ENCODE measurements around the gene CHI3L1. TPM values are rescaled to one million over a fixed set of nuclear protein-coding genes. Genes with fewer than 3 reads are reported as not detected.

Gene CHI3L1
- polyA plus RNA-seq, 1 of the 3 experiments (the other 2 are of a cell fraction) = not detected

- Histone ChIP-seq H2AFZ (ENCODE audit: low read depth) (no peak overlapping the region), H3F3A (replicated peaks; ENCODE audit: insufficient read depth) (no peaks in the 10 kb centered on the region), H4K20me1 (ENCODE audit: insufficient read depth) (no peaks in the 10 kb centered on the region), H3K4me1 (ENCODE audit: control insufficient read depth in 1 of 2, insufficient read depth in 2 of 2, low read depth in 1 of 2, low read length in 1 of 2) (peaks cover 4 to 36% of the 10 kb centered on the region in 2 experiments; a peak in 1 of 4 replicates), H3K9ac (no peak overlapping the region), H3K9me2 (no peaks in the 10 kb centered on the region), H3K27me3 (ENCODE audit: insufficient read depth) (no peaks in the 10 kb centered on the region), H3K27ac (ENCODE audit: low read depth in 2 of 2, low read length in 1 of 2) (no peak overlapping the region), H3K9me3 (no peaks in the 10 kb centered on the region), H3K4me2 (no peak overlapping the region), H3K79me2 (ENCODE audit: insufficient read depth) (no peaks in the 10 kb centered on the region), H3K4me3 (ENCODE audit: low read depth in 2 of 2, low read length in 1 of 2) (no peak overlapping the region), H3K36me3 (replicated peaks in 1 of 2; ENCODE audit: control insufficient read depth in 1 of 2, insufficient read depth in 2 of 2, low read length in 1 of 2) (no peaks in the 10 kb centered on the region)
- POLR2A ChIA-PET = no interaction called here
- 93% methylated on average over 2 of the region's 2 CpGs for WGBS (ENCODE audit: low lambda C conversion rate)
- DNase-seq = no peak
- peak; percentile 23 for TF ChIP-seq CHD2 (IDR thresholded peaks at IDR 0.05; ENCODE audit: low read length, partially characterized antibody)
- no peak for TF ChIP-seq GABPA (IDR thresholded peaks at IDR 0.05; ENCODE audit: low read depth)
- CTCF ChIA-PET = interaction anchor here (1.1 to 2.6 kb wide), 4 partner anchors 8 to 126 kb away, joined by 3 to 12 read pairs (median 6); no protein-coding TSS in a partner anchor
These were observed 40.5 kb downstream of the CHI3L1 start for GRCh38 chr1:203146042-203146369.

- DNase-seq = no peak
- WGBS (ENCODE audit: low lambda C conversion rate) = 88% methylated on average over 9 of the region's 13 CpGs
- no peak overlapping the region for H2AFZ ChIP-seq (ENCODE audit: low read depth)
- H3K9ac ChIP-seq = no peak overlapping the region
- H3K9me3 ChIP-seq = no peaks in the 10 kb centered on the region
- no peak overlapping the region for H3K4me2 ChIP-seq
- ChIA-PET POLR2A (no interaction called here), CTCF (interaction anchor here (1.1 to 1.4 kb wide), 2 partner anchors 71 kb away, joined by 3 to 4 read pairs; no protein-coding TSS in a partner anchor)
- no peaks in the 10 kb centered on the region for H3K79me2 ChIP-seq (ENCODE audit: insufficient read depth)
- H3K4me1 ChIP-seq (ENCODE audit: control insufficient read depth in 1 of 2, insufficient read depth in 2 of 2, low read depth in 1 of 2, low read length in 1 of 2) = peaks cover 4 to 39% of the 10 kb centered on the region in 2 experiments; a peak in 1 of 4 replicates
- H3F3A ChIP-seq (replicated peaks; ENCODE audit: insufficient read depth) = no peaks in the 10 kb centered on the region
- no peaks in the 10 kb centered on the region for H4K20me1 ChIP-seq (ENCODE audit: insufficient read depth)
- no peak overlapping the region for H3K4me3 ChIP-seq (ENCODE audit: low read depth in 2 of 2, low read length in 1 of 2)
- no peaks in the 10 kb centered on the region for H3K36me3 ChIP-seq (replicated peaks in 1 of 2; ENCODE audit: control insufficient read depth in 1 of 2, insufficient read depth in 2 of 2, low read length in 1 of 2)
- TF ChIP-seq TCF12 (IDR thresholded peaks at IDR 0.05) (no peak), NRF1 (IDR thresholded peaks at IDR 0.05; ENCODE audit: low read depth, low read length) (no peak), FOXM1 (IDR thresholded peaks at IDR 0.05; ENCODE audit: low read depth) (no peak), GABPA (IDR thresholded peaks at IDR 0.05; ENCODE audit: low read depth) (no peak), SMC3 (IDR thresholded peaks at IDR 0.05; ENCODE audit: low read depth, low read length) (no peak), NFIC (IDR thresholded peaks at IDR 0.05; ENCODE audit: borderline replicate concordance) (no peak), CTCF (IDR thresholded peaks at IDR 0.05) (no peak), FOSL2 (IDR thresholded peaks at IDR 0.05; ENCODE audit: borderline replicate concordance, low read depth) (no peak), TEAD4 (IDR thresholded peaks at IDR 0.05; ENCODE audit: borderline replicate concordance, insufficient read depth) (no peak), JUND (IDR thresholded peaks at IDR 0.05) (no peak), TAF1 (IDR thresholded peaks at IDR 0.05; ENCODE audit: borderline replicate concordance, low read depth, low read length) (no peak), ZBTB33 (IDR thresholded peaks at IDR 0.05; ENCODE audit: borderline replicate concordance, low read depth) (no peak), POLR2AphosphoS5 (IDR thresholded peaks at IDR 0.05; ENCODE audit: low read depth, low read length) (no peak)
- TF ChIP-seq, protein P1, sequence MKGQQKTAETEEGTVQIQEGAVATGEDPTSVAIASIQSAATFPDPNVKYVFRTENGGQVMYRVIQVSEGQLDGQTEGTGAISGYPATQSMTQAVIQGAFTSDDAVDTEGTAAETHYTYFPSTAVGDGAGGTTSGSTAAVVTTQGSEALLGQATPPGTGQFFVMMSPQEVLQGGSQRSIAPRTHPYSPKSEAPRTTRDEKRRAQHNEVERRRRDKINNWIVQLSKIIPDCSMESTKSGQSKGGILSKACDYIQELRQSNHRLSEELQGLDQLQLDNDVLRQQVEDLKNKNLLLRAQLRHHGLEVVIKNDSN (IDR thresholded peaks at IDR 0.05; ENCODE audit: borderline replicate concordance, low read depth) = no peak
- TF ChIP-seq, protein P2, sequence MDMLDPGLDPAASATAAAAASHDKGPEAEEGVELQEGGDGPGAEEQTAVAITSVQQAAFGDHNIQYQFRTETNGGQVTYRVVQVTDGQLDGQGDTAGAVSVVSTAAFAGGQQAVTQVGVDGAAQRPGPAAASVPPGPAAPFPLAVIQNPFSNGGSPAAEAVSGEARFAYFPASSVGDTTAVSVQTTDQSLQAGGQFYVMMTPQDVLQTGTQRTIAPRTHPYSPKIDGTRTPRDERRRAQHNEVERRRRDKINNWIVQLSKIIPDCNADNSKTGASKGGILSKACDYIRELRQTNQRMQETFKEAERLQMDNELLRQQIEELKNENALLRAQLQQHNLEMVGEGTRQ (IDR thresholded peaks at IDR 0.05; ENCODE audit: borderline replicate concordance, low read depth, low read length) = no peak
- H3K9me2 ChIP-seq = no peaks in the 10 kb centered on the region
- H3K27ac ChIP-seq (ENCODE audit: low read depth in 2 of 2, low read length in 1 of 2) = no peak overlapping the region
- no peaks in the 10 kb centered on the region for H3K27me3 ChIP-seq (ENCODE audit: insufficient read depth)
These were observed 41.0 kb downstream of the CHI3L1 start for GRCh38 chr1:203145321-203146041.

All from SK-N-SH (cell line).